Measurements from ENCODE around the gene SHLD1.

DNA sequence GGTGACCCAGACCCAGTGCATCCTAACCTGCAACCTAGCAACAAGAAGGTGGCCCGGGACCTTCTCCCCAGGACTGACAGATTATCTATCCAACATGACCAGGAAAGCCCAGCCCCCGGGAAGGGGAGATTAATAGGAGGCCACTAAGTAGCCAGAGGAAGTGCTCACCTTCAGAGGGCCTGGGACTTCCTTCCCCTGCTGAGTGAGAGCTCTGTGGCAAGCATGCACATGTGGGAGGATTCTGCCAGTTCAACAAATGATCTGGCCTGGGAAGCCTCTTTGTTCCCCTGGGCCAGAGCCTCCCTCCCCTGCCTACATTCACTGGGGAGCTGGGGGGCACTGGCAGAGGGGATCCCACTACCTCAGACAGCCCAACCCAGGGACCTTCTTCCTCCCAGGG, 39.6 kb downstream of the SHLD1 start:
- no peak for TF ChIP-seq CTCF (IDR thresholded peaks at IDR 0.05)
- TF ChIP-seq POLR2A (IDR thresholded peaks at IDR 0.05): no peak
